GM12892 (cell line): Measurements from ENCODE around the gene DOCK8.

Source experiments
- POLR2A ChIP-seq: IDR thresholded peaks from 2 replicates; pipeline ENCODE4 v1.6.1; 2011; ENCODE audit warnings: low read depth, low read length, control low read depth
- POLR2AphosphoS5 ChIP-seq: IDR thresholded peaks from 2 replicates; pipeline ENCODE4 v1.6.1; 2011; ENCODE audit warnings: low read depth, low read length, control low read depth
- TAF1 ChIP-seq: IDR thresholded peaks from 2 replicates; pipeline ENCODE4 v1.6.1; 2011; ENCODE audit warnings: low read depth, mild to moderate bottlenecking, control low read depth, low read length, borderline replicate concordance

- no peak for TF ChIP-seq POLR2AphosphoS5
- TF ChIP-seq POLR2A: no peak
- no peak for TF ChIP-seq TAF1
Observed at GRCh38 chr9:221989-222776, 7.5 kb downstream of the DOCK8 start.
